Suprapubic skin (tissue), 4 donors: ENCODE results near the gene CILP. TPM values are rescaled to one million over a fixed set of nuclear protein-coding genes. Genes with fewer than 3 reads are reported as not detected.

Experiments used
- DNase-seq, 2 donors: peaks; one replicate each; pipeline ENCODE4 v3.0.0-alpha.2; 2019; ENCODE audit warnings: low spot score in 2 of 2
- H3K27ac ChIP-seq: fragments of 200-600 bp; sonication (generic); one replicate; pipeline ENCODE4 v1.5.1; 2019
- H3K27me3 ChIP-seq: fragments of 200-600 bp; sonication (generic); one replicate; pipeline ENCODE4 v1.5.1; 2019
- H3K36me3 ChIP-seq: fragments of 200-600 bp; sonication (generic); one replicate; pipeline ENCODE4 v1.5.1; 2019
- H3K4me1 ChIP-seq: fragments of 200-600 bp; sonication (generic); one replicate; pipeline ENCODE4 v1.5.1; 2019
- H3K4me3 ChIP-seq: fragments of 200-600 bp; sonication (generic); one replicate; pipeline ENCODE4 v1.5.1; 2019; ENCODE audit warnings: mild to moderate bottlenecking
- H3K9me3 ChIP-seq: fragments of 200-600 bp; sonication (generic); one replicate; pipeline ENCODE4 v1.5.1; 2019
- CTCF ChIP-seq, 2 donors: fragments of 200-600 bp in 1 of 2; fragments of 450-650 bp in 1 of 2; sonication (generic) in 1 of 2; IDR thresholded peaks; one replicate each; pipeline ENCODE4 v1.5.1; 2016 to 2019; ENCODE audit warnings: antibody characterized with exemption in 2 of 2, mild to moderate bottlenecking in 1 of 2, moderate library complexity in 1 of 2
- EP300 ChIP-seq: sonication (generic); formaldehyde crosslinking; IDR thresholded peaks from one replicate; pipeline ENCODE4 v1.6.1; 2017; ENCODE audit warnings: antibody characterized with exemption
- POLR2A ChIP-seq, 2 donors: fragments of 450-650 bp; IDR thresholded peaks; one replicate each; pipeline ENCODE4 v1.6.1; 2017; ENCODE audit warnings: antibody characterized with exemption in 2 of 2, mild to moderate bottlenecking in 2 of 2, moderate library complexity in 2 of 2
- POLR2AphosphoS5 ChIP-seq, 3 donors: sonication (generic); formaldehyde crosslinking; IDR thresholded peaks; one replicate each; pipeline ENCODE4 v1.6.1; 2017; ENCODE audit warnings: antibody characterized with exemption in 3 of 3
- WGBS: methylation state at CpG from one replicate; pipeline ENCODE4 v1.1.5; 2018; 5-methylcytosine and 5-hydroxymethylcytosine counted together
- total RNA-seq, 4 donors: library from RNA; depleted of rRNA; stranded (reverse); fragments of >200 nt; gene quantifications; one replicate each; pipeline ENCODE4 v1.1.0, GENCODE V29; 2016

The CILP gene
- total RNA-seq, 4 donors from 2014 or later = 2.7 to 15.2 (median 11.3) TPM

- no peaks in the 10 kb centered on the region for H3K27me3 ChIP-seq
- TF ChIP-seq CTCF (IDR thresholded peaks at IDR 0.05) (no peak), POLR2A (IDR thresholded peaks at IDR 0.05) (no peak), POLR2AphosphoS5 (IDR thresholded peaks at IDR 0.05) (no peak), EP300 (no peak)
- no peaks in the 10 kb centered on the region for H3K36me3 ChIP-seq
- no peaks in the 10 kb centered on the region for H3K4me1 ChIP-seq
- DNase-seq = no peak
- no peak overlapping the region for H3K27ac ChIP-seq
- 87% methylated on average over 4 of the region's 4 CpGs for WGBS
- H3K4me3 ChIP-seq = no peak overlapping the region
- H3K9me3 ChIP-seq = no peaks in the 10 kb centered on the region
These were observed 11.6 kb upstream of the CILP start for GRCh38 chr15:65222891-65223290.

- no peak for TF ChIP-seq CTCF (IDR thresholded peaks at IDR 0.05)
- no peak for TF ChIP-seq POLR2A (IDR thresholded peaks at IDR 0.05)
- no peak for TF ChIP-seq POLR2AphosphoS5 (IDR thresholded peaks at IDR 0.05)
- Histone ChIP-seq H3K36me3 (no peaks in the 10 kb centered on the region), H3K27ac (no peak overlapping the region), H3K9me3 (no peaks in the 10 kb centered on the region), H3K4me3 (no peak overlapping the region), H3K27me3 (no peaks in the 10 kb centered on the region), H3K4me1 (no peaks in the 10 kb centered on the region)
- 93% methylated on average over 2 of the region's 2 CpGs for WGBS
- no peak for DNase-seq
These were observed 10.4 kb upstream of the CILP start for GRCh38 chr15:65221697-65222096.

- no peak for DNase-seq
- Histone ChIP-seq H3K27ac (no peak overlapping the region), H3K9me3 (no peaks in the 10 kb centered on the region), H3K27me3 (no peaks in the 10 kb centered on the region), H3K36me3 (no peaks in the 10 kb centered on the region), H3K4me3 (no peak overlapping the region), H3K4me1 (no peaks in the 10 kb centered on the region)
- TF ChIP-seq POLR2AphosphoS5 (IDR thresholded peaks at IDR 0.05) = no peak
- no peak for TF ChIP-seq EP300
- TF ChIP-seq CTCF (IDR thresholded peaks at IDR 0.05) = no peak
- TF ChIP-seq POLR2A (IDR thresholded peaks at IDR 0.05) = no peak
- WGBS = 83% methylated on average over 3 of the region's 3 CpGs
These were observed 7.9 kb upstream of the CILP start for GRCh38 chr15:65219137-65219536.

GRCh38 chr15:65217526-65218482, 6.5 kb upstream of the CILP start:
- no peaks in the 10 kb centered on the region for H3K9me3 ChIP-seq
- no peak overlapping the region for H3K4me3 ChIP-seq
- 87% methylated on average over 10 of the region's 10 CpGs for WGBS

More at GRCh38 chr15:65217526-65218482, 6.5 kb upstream of the CILP start:
- H3K4me1 ChIP-seq = peaks cover 4% of the 10 kb centered on the region
- no peak overlapping the region for H3K27ac ChIP-seq
- no peaks in the 10 kb centered on the region for H3K36me3 ChIP-seq
- TF ChIP-seq EP300 (no peak), CTCF (IDR thresholded peaks at IDR 0.05) (no peak), POLR2A (IDR thresholded peaks at IDR 0.05) (no peak)
- DNase-seq = no peak
- H3K27me3 ChIP-seq = no peaks in the 10 kb centered on the region
